ENCODE data around the gene ANKMY2.

- TF ChIP-seq CTCF (IDR thresholded peaks at IDR 0.05; ENCODE audit: insufficient read depth, low read length) (no peak), REST (IDR thresholded peaks at IDR 0.05; ENCODE audit: insufficient replicate concordance, low read depth) (no peak), POLR2AphosphoS5 (IDR thresholded peaks at IDR 0.05; ENCODE audit: low read depth) (no peak), GABPA (IDR thresholded peaks at IDR 0.05; ENCODE audit: low read depth) (no peak), SPI1 (IDR thresholded peaks at IDR 0.05; ENCODE audit: borderline replicate concordance, low read depth) (no peak)
Observed at GRCh38 chr7:16616122-16616521, 29.4 kb downstream of the ANKMY2 start.

Measured in HL-60 (cell line).